HG03469 (cell line): ENCODE measurements around the gene SF1.

Source experiments
- ATAC-seq: cut with Tn5 transposase; IDR thresholded peaks from one replicate; pipeline ENCODE4 v1.9.1; 2021; ENCODE audit warnings: mild to moderate bottlenecking, moderate library complexity, moderate number of reproducible peaks; ENCODE audit not compliant: unreplicated experiment

SF1 gene

GRCh38 chr11:64762674-64763525, 15.4 kb downstream of the SF1 start:
- ATAC-seq, result no peak

GRCh38 chr11:64762277-64762673, 16.1 kb downstream of the SF1 start:
- ATAC-seq, result no peak

GRCh38 chr11:64760759-64761420, 17.5 kb downstream of the SF1 start:
- ATAC-seq, result no peak

GRCh38 chr11:64759722-64760719, 18.3 kb downstream of the SF1 start, which contains the start of gene PYGM:
Gene PYGM (minus strand): TSS chr11:64759974. CDS start chr11:64759898, 76 bp downstream.
- no peak for ATAC-seq

GRCh38 chr11:64759131-64759721, 19.1 kb downstream of the SF1 start:
- no peak for ATAC-seq

GRCh38 chr11:64758330-64759079, 19.8 kb downstream of the SF1 start:
- ATAC-seq, result no peak

GRCh38 chr11:64757549-64758329, 20.6 kb downstream of the SF1 start:
- no peak for ATAC-seq

GRCh38 chr11:64755681-64756361, 22.5 kb downstream of the SF1 start:
- no peak for ATAC-seq

GRCh38 chr11:64754919-64755662, 23.3 kb downstream of the SF1 start:
- no peak for ATAC-seq

- ATAC-seq, result no peak
Observed at GRCh38 chr11:64754124-64754918, 24.0 kb downstream of the SF1 start.

- no peak for ATAC-seq
Observed at GRCh38 chr11:64753380-64754123, 24.8 kb downstream of the SF1 start.

- no peak for ATAC-seq
Observed at GRCh38 chr11:64753019-64753379, 25.3 kb downstream of the SF1 start.

- no peak for ATAC-seq
Observed at GRCh38 chr11:64752175-64752970, 26.0 kb downstream of the SF1 start.

GRCh38 chr11:64751580-64751979, 26.8 kb downstream of the SF1 start:
- ATAC-seq, result no peak

- no peak for ATAC-seq
Observed at GRCh38 chr11:64751136-64751535, 27.2 kb downstream of the SF1 start.
